GM12878 (cell line): ENCODE data around the gene ME1. TPM values are rescaled to one million over a fixed set of nuclear protein-coding genes. Genes with fewer than 3 reads are reported as not detected.

Experiments
- ATAC-seq: fragments of 200-7000 bp; cut with Tn5 transposase; 3 replicates; pipeline ENCODE4 v1.9.1; 2020; ENCODE audit warnings: mild to moderate bottlenecking, moderate library complexity
- BruUV-seq: library from RNA; stranded (reverse); fragments of 400-500 nt; replicated peaks from 2 replicates; lab custom pipeline; 2021; lab: Mats Ljungman, UMichigan
- CTCF ChIA-PET: fragments of 300-600 bp; sonication (Branson Sonifier 250); formaldehyde crosslinking; extraction: SDS; loops from one replicate; lab custom pipeline; 2021; ENCODE audit warnings: inconsistent platforms; lab: Yijun Ruan, JAX
- POLR2A ChIA-PET: fragments of 350-600 bp; formaldehyde crosslinking; extraction: SDS; loops from one replicate; lab custom pipeline; 2021; ENCODE audit warnings: inconsistent platforms; lab: Charles Lee
- RAD21 ChIA-PET: fragments of 300-600 bp; sonication (Branson Sonifier 250); formaldehyde crosslinking; loops from one replicate; lab custom pipeline; 2023; ENCODE audit warnings: antibody characterized with exemption; ENCODE audit not compliant: unreplicated experiment; lab: Charles Lee
- SMC1A ChIA-PET: fragments of 300-600 bp; sonication (Branson Sonifier 250); formaldehyde crosslinking; loops from one replicate; lab custom pipeline; 2023; ENCODE audit not compliant: unreplicated experiment, uncharacterized antibody; lab: Charles Lee
- DNase-seq: peaks from one replicate; pipeline ENCODE4 v3.0.0-alpha.2; 2011; ENCODE audit warnings: low read depth, low spot score
- FAIRE-seq: peaks from 3 replicates; lab custom pipeline; 2011; peaks lifted over from hg19 to GRCh38; lab: Jason Lieb, UNC
- H2AFZ ChIP-seq: 2 replicates; pipeline ENCODE4 v1.6.0; 2011; ENCODE audit warnings: low read depth, low read length, control low read depth; ENCODE audit not compliant: control insufficient read depth
- H3K27ac ChIP-seq: 2 replicates; pipeline ENCODE4 v1.5.1; 2011; ENCODE audit warnings: control low read depth; ENCODE audit not compliant: control insufficient read depth, insufficient read depth
- H3K27me3 ChIP-seq, 2 experiments: replicated peaks in 1 of 2; 2 replicates each; pipeline versions ENCODE4 v1.6.0 to v1.6.1; 2011; ENCODE audit warnings: low read length in 1 of 2; ENCODE audit not compliant: control insufficient read depth in 2 of 2, insufficient read depth in 2 of 2
- H3K36me3 ChIP-seq, 2 experiments: 2 replicates each; pipeline ENCODE4 v1.5.1; 2011; ENCODE audit warnings: low read length in 1 of 2; ENCODE audit not compliant: control insufficient read depth in 2 of 2, insufficient read depth in 2 of 2
- H3K4me1 ChIP-seq: 2 replicates; pipeline ENCODE4 v1.6.1; 2011; ENCODE audit warnings: mild to moderate bottlenecking, low read length, moderate library complexity, mixed read lengths; ENCODE audit not compliant: control insufficient read depth, insufficient read depth
- H3K4me2 ChIP-seq: 2 replicates; pipeline ENCODE4 v1.6.0; 2011; ENCODE audit warnings: control low read depth; ENCODE audit not compliant: control insufficient read depth, insufficient read depth
- H3K4me3 ChIP-seq: fragments of 200-600 bp; sonication (generic); 2 replicates; pipeline ENCODE4 v1.5.1; 2016
- H3K79me2 ChIP-seq: 2 replicates; pipeline ENCODE4 v1.6.0; 2011; ENCODE audit warnings: low read length; ENCODE audit not compliant: control insufficient read depth, insufficient read depth
- H3K9ac ChIP-seq: 2 replicates; pipeline ENCODE4 v1.8.0; 2011; ENCODE audit warnings: low read length, control low read depth, mixed read lengths; ENCODE audit not compliant: control insufficient read depth, insufficient read depth
- H3K9me3 ChIP-seq: replicated peaks from 3 replicates; pipeline ENCODE4 v1.5.1; 2011; ENCODE audit warnings: mild to moderate bottlenecking, low read length; ENCODE audit not compliant: control insufficient read depth, insufficient read depth
- H4K20me1 ChIP-seq: 2 replicates; pipeline ENCODE4 v1.6.0; 2011; ENCODE audit not compliant: control insufficient read depth, insufficient read depth
- ATF2 ChIP-seq: IDR thresholded peaks from 2 replicates; pipeline ENCODE4 v1.6.1; 2012; ENCODE audit warnings: low read length, inconsistent platforms
- BMI1 ChIP-seq: fragments of 450-650 bp; IDR thresholded peaks from 2 replicates; pipeline ENCODE4 v1.6.1; 2016; ENCODE audit warnings: mild to moderate bottlenecking, moderate library complexity, borderline replicate concordance
- EED ChIP-seq: sonication (generic); IDR thresholded peaks from 2 replicates; pipeline ENCODE4 v1.6.1; 2016; ENCODE audit warnings: antibody characterized with exemption, low read depth
- GATAD2B ChIP-seq: fragments of 450-650 bp; conservative IDR thresholded peaks from 2 replicates; pipeline ENCODE4 v1.6.1; 2017; ENCODE audit warnings: low read depth, mild to moderate bottlenecking, moderate library complexity
- IKZF1 ChIP-seq: fragments of 450-650 bp; conservative IDR thresholded peaks from 2 replicates; pipeline ENCODE4 v1.6.1; 2017; ENCODE audit warnings: antibody characterized with exemption, mild to moderate bottlenecking
- JUNB ChIP-seq: IDR thresholded peaks from 2 replicates; pipeline ENCODE4 v1.6.1; 2016; ENCODE audit warnings: antibody characterized with exemption, mild to moderate bottlenecking
- SREBF1 ChIP-seq: IDR thresholded peaks from 2 replicates; pipeline ENCODE4 v1.6.1; 2012; ENCODE audit warnings: mild to moderate bottlenecking, low read length
- SUZ12 ChIP-seq: fragments of 200-600 bp; sonication (generic); IDR thresholded peaks from one replicate; pipeline ENCODE4 v1.6.1; 2018; ENCODE audit warnings: antibody characterized with exemption, mild to moderate bottlenecking; ENCODE audit not compliant: unreplicated experiment
- YBX1 ChIP-seq: fragments of 450-650 bp; IDR thresholded peaks from 2 replicates; pipeline ENCODE4 v1.6.1; 2016; ENCODE audit warnings: antibody characterized with exemption
- ZBTB11 ChIP-seq: fragments of 450-650 bp; formaldehyde crosslinking; IDR thresholded peaks from 2 replicates; pipeline ENCODE4 v1.5.0; 2022; ENCODE audit warnings: mild to moderate bottlenecking, missing genetic modification characterization
- ZNF24 ChIP-seq: fragments of 450-650 bp; IDR thresholded peaks from 2 replicates; pipeline ENCODE4 v1.6.1; 2017; ENCODE audit warnings: antibody characterized with exemption, mild to moderate bottlenecking
- WGBS: methylation state at CpG from one replicate; pipeline ENCODE4 v1.1.6; 2016; ENCODE audit warnings: low lambda C conversion rate; ENCODE audit not compliant: insufficient replicate concordance, insufficient coverage; ENCODE audit errors: missing lambda C conversion rate; 5-methylcytosine and 5-hydroxymethylcytosine counted together
- in situ Hi-C: fragments of 300-500 bp; cut with MboI; formaldehyde crosslinking; loops from 9 replicates; pipeline ENCODE4 v1.14.3; 2018; ENCODE audit warnings: mixed read lengths
- intact Hi-C: fragments of 100-400 bp; cut with micrococcal nuclease; formaldehyde crosslinking; loops from one replicate; pipeline ENCODE4 v1.14.2; 2022; ENCODE audit not compliant: unreplicated experiment
- polyA plus RNA-seq, 11 experiments: library from polyadenylated mRNA; depleted of rRNA in 4 of 11; unstranded in 6 of 11; stranded (reverse) in 5 of 11; fragments of >200 nt; fragmentation: Nextera tagmentation in 4 of 11; fragmentation: Illumina TruSeq in 1 of 11; extraction: Ambion mirVana in 4 of 11; extraction: Trizol in 1 of 11; gene quantifications; 1 replicate in 1 of 11; 2 replicates in 10 of 11; pipeline versions ENCODE4 v1.2.1 to v1.2.3, GENCODE V29; 2011 to 2016; ENCODE audit warnings: inconsistent platforms in 2 of 11, missing spikeins in 2 of 11, low read depth in 1 of 11
- total RNA-seq, 4 experiments: library from RNA; depleted of rRNA in 3 of 4; stranded (reverse); fragments of >200 nt in 3 of 4; fragmentation: Illumina TruSeq in 1 of 4; extraction: Trizol in 1 of 4; gene quantifications; 2 replicates each; pipeline versions ENCODE4 v1.2.1 to v1.2.3, GENCODE V29; 2013 to 2021

ME1 gene
- total and polyA plus RNA-seq, 10 of the 15 experiments (the other 5 are each of a cell fraction or from before 2014, with no cell fraction given): 3.6 to 11.8 (median 8.4) TPM

- FAIRE-seq: no peak
- ChIA-PET SMC1A (interaction anchor here (0.8 to 12.1 kb wide), 9 partner anchors 8 to 120 kb away, joined by 3 to 108 read pairs (median 4); partner anchors contain the start of genes DOP1A and UBE3D), RAD21 (interaction anchor here (1.8 to 11.8 kb wide), 2 partner anchors 26 to 122 kb away, joined by 5 to 93 read pairs; partner anchors contain the start of genes DOP1A and UBE3D), CTCF (interaction anchor here (0.7 to 19.2 kb wide), 8 partner anchors 8 to 957 kb away, joined by 3 to 195 read pairs (median 4); partner anchors contain the start of genes DOP1A and UBE3D), POLR2A (interaction anchor here (1.0 to 2.4 kb wide), 4 partner anchors 8 to 123 kb away, joined by 3 to 8 read pairs (median 5); partner anchors contain the start of gene UBE3D)
- no peak overlapping the region for H3K4me3 ChIP-seq
- no peak for DNase-seq
- H4K20me1 ChIP-seq: no peaks in the 10 kb centered on the region
- H3K4me2 ChIP-seq: no peak overlapping the region
- H2AFZ ChIP-seq: no peak overlapping the region
- H3K9ac ChIP-seq: no peak overlapping the region
- TF ChIP-seq SUZ12: no peak
- TF ChIP-seq ZNF24: no peak
- TF ChIP-seq BMI1: no peak
- peaks cover 28% of the 10 kb centered on the region for H3K79me2 ChIP-seq
- WGBS: 98% methylated on average over 3 of the region's 3 CpGs
- peaks cover 0 to 9% of the 10 kb centered on the region in 2 experiments; a peak in 1 of 4 replicates for H3K36me3 ChIP-seq
- H3K9me3 ChIP-seq: no peaks in the 10 kb centered on the region
- H3K4me1 ChIP-seq: no peaks in the 10 kb centered on the region
- intact Hi-C loops: no loop called here
- in situ Hi-C loops: no loop called here
- H3K27me3 ChIP-seq: no peaks in the 10 kb centered on the region
- no peak overlapping the region for H3K27ac ChIP-seq
- BruUV-seq: no TSS peak
- no peak for ATAC-seq
Measured at GRCh38 chr6:83188501-83188900, 242.3 kb downstream of the ME1 start.

DNA sequence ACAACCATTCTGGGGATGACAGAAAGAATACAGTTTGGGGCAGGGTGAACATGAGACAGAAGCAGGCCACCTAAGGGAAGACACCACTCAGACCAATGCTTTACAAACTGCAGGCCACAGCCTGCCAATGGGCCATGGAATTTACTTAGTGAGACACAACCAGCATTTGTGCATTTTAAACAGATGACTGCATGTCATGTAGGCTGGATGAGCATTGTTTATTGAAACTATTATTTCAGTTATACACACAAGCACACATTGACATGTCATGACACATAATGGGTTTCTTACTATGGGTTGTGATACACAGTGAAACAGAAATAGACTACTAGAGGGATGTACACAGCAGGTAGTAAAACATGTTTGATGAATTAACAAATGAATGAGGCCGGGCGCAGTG lies 245.8 kb downstream of the ME1 start:
- ChIA-PET POLR2A (no interaction called here), RAD21 (interaction anchor here (4.4 kb wide), 1 partner anchor 118 kb away, joined by 19 read pairs; the partner anchor contains the start of genes DOP1A and UBE3D), SMC1A (interaction anchor here (0.6 to 12.1 kb wide), 3 partner anchors 9 to 116 kb away, joined by 3 to 108 read pairs (median 4); partner anchors contain the start of genes DOP1A and UBE3D), CTCF (interaction anchor here (0.9 to 19.2 kb wide), 5 partner anchors 11 to 119 kb away, joined by 3 to 195 read pairs (median 4); partner anchors contain the start of genes DOP1A and UBE3D)
- no TSS peak for BruUV-seq
- H2AFZ ChIP-seq: no peak overlapping the region
- in situ Hi-C loops (no loop called here), intact Hi-C loops (no loop called here)
- H3K27me3 ChIP-seq: no peaks in the 10 kb centered on the region
- no peak overlapping the region for H3K27ac ChIP-seq
- WGBS: 100% methylated on average over 2 of the region's 2 CpGs
- H3K4me3 ChIP-seq: no peak overlapping the region
- peaks cover 7% of the 10 kb centered on the region for H3K79me2 ChIP-seq
- no peaks in the 10 kb centered on the region for H3K4me1 ChIP-seq
- FAIRE-seq: no peak
- H3K36me3 ChIP-seq: peaks cover 2 to 17% of the 10 kb centered on the region in 2 experiments; a peak in 3 of 4 replicates
- no peak overlapping the region for H3K4me2 ChIP-seq
- H3K9me3 ChIP-seq: no peaks in the 10 kb centered on the region
- DNase-seq: no peak
- TF ChIP-seq ZBTB11 (no peak), JUNB (no peak), YBX1 (no peak), ATF2 (no peak), SREBF1 (no peak), GATAD2B (no peak), EED (no peak), IKZF1 (no peak)
- no peak overlapping the region for H3K9ac ChIP-seq
- ATAC-seq: no peak
- H4K20me1 ChIP-seq: no peaks in the 10 kb centered on the region
